Aorta (tissue), 5 donors: ENCODE data around the gene FTO. TPM values are rescaled to one million over a fixed set of nuclear protein-coding genes. Genes with fewer than 3 reads are reported as not detected.

Source experiments
- ATAC-seq: fragments of 200-7000 bp; cut with Tn5 transposase; one replicate; pipeline ENCODE4 v1.9.1; 2022; ENCODE audit warnings: moderate library complexity; ENCODE audit not compliant: low FRiP score
- DNase-seq, 2 donors: peaks; one replicate each; pipeline ENCODE4 v3.0.0-alpha.2; 2020
- H3K27ac ChIP-seq, 2 donors: one replicate each; pipeline ENCODE4 v1.5.1; 2013; ENCODE audit warnings: low read length in 2 of 2, mild to moderate bottlenecking in 2 of 2, moderate library complexity in 2 of 2, control low read depth in 1 of 2, inconsistent platforms in 1 of 2, low read depth in 1 of 2
- H3K27me3 ChIP-seq, 2 donors: one replicate each; pipeline ENCODE4 v1.6.1; 2013; ENCODE audit warnings: control low read depth in 1 of 2, low read length in 1 of 2, mild to moderate bottlenecking in 1 of 2, moderate library complexity in 1 of 2; ENCODE audit not compliant: insufficient read depth in 2 of 2, control insufficient read depth in 1 of 2
- H3K36me3 ChIP-seq, 2 donors: one replicate each; pipeline ENCODE4 v1.6.1; 2013; ENCODE audit warnings: control low read depth in 1 of 2, low read length in 1 of 2, mild to moderate bottlenecking in 1 of 2; ENCODE audit not compliant: insufficient read depth in 2 of 2, control insufficient read depth in 1 of 2
- H3K4me1 ChIP-seq, 2 donors: one replicate each; pipeline ENCODE4 v1.6.1; 2013; ENCODE audit warnings: low read length in 2 of 2, control low read depth in 1 of 2, mild to moderate bottlenecking in 1 of 2, moderate library complexity in 1 of 2; ENCODE audit not compliant: insufficient read depth in 2 of 2, control insufficient read depth in 1 of 2
- H3K4me3 ChIP-seq, 2 donors: one replicate each; pipeline ENCODE4 v1.5.1; 2013; ENCODE audit warnings: low read length in 2 of 2, control low read depth in 1 of 2, mild to moderate bottlenecking in 1 of 2
- H3K9me3 ChIP-seq: one replicate; pipeline ENCODE4 v1.6.1; 2013; ENCODE audit warnings: mild to moderate bottlenecking, low read length; ENCODE audit not compliant: control insufficient read depth
- WGBS, 2 donors: extraction: QIAGEN DNeasy Blood & Tissue Kit; methylation state at CpG; one replicate each; pipeline ENCODE4 v1.1.7; 2013; 5-methylcytosine and 5-hydroxymethylcytosine counted together
- intact Hi-C, 2 donors: fragments of 100-400 bp; cut with DNase I; formaldehyde crosslinking; loops; one replicate each; pipeline versions ENCODE4 v1.14.2 to v1.15.0; 2022
- polyA plus RNA-seq, 2 donors: library from polyadenylated mRNA; stranded (reverse); fragments of 200-250 nt; gene quantifications; one replicate each; pipeline ENCODE4 v1.2.3, GENCODE V29; 2013
- total RNA-seq, 2 donors: library from RNA; stranded (reverse); fragmentation: NEBNext Ultra II Directional; extraction: Animal tissue kit (Norgen Biotek cat#: 25700); gene quantifications; one replicate each; pipeline ENCODE4 v1.2.1, GENCODE V29; 2021
- donor health status: healthy with polysubstance abuse.
- donor health status: Bipolar disorder and iron deficiency.
- donor health status: DM: no; HTN: no; CAD: no.
- donor health status: DM: no; HTN: no; CAD: no.
- donor health status: DM: yes; HTN: yes; CAD: no.

The FTO gene
- total and polyA plus RNA-seq, 4 donors, result 17.9 to 97.7 (median 55.6) TPM

DNA sequence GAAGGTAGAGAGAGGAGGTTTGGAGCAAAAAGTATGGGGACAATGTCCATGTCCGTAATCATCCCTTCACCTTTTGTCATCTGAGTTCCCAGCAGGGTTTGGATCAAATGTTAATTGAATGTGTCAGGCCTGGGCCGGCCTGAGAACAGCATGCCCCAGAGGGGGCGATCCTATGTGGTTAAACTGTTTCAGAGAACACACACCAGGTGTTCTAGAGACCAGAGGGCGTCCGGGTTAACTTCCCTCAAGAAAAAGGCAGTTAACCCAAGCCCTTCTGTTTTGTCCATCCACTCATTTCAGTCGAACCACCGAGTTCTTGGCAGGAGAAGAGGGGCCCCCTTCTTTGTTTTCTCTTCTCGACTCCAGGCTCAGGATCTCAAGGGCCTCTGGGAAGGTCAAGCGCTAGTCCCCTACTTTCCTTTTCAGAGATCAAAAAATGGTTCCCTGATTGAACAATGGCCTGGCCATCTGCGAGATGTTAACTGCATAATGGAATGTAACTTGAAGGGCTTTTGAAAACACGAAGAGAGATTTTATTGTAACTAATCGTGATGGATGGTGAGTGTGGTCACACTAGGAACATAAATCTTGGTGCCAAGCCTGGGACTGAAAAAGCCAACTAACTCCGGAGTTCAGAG is 440.1 kb downstream of the FTO start:
- peaks cover 2% of the 10 kb centered on the region for H3K9me3 ChIP-seq
- DNase-seq (no peak), ATAC-seq (no peak)
- 37 to 45% methylated on average over 13 of the region's 13 CpGs for WGBS, 2 donors
- no peak overlapping the region for H3K4me3 ChIP-seq
- H3K4me1 ChIP-seq, result no peaks in the 10 kb centered on the region
- no peaks in the 10 kb centered on the region for H3K36me3 ChIP-seq
- intact Hi-C loops, result no loop called here
- no peak overlapping the region for H3K27ac ChIP-seq
- H3K27me3 ChIP-seq, result no peaks in the 10 kb centered on the region

- no peak overlapping the region for H3K4me3 ChIP-seq
- WGBS, 2 donors, result 50 to 57% methylated on average over 7 of the region's 7 CpGs
- intact Hi-C loops, result no loop called here
- H3K36me3 ChIP-seq, result no peaks in the 10 kb centered on the region
- no peak for DNase-seq
- H3K27ac ChIP-seq, result no peak overlapping the region
- H3K27me3 ChIP-seq, result no peaks in the 10 kb centered on the region
- ATAC-seq, result no peak
- peaks cover 3% of the 10 kb centered on the region for H3K9me3 ChIP-seq
- no peaks in the 10 kb centered on the region for H3K4me1 ChIP-seq
These were observed 440.6 kb downstream of the FTO start for GRCh38 chr16:54144572-54144947.

DNA sequence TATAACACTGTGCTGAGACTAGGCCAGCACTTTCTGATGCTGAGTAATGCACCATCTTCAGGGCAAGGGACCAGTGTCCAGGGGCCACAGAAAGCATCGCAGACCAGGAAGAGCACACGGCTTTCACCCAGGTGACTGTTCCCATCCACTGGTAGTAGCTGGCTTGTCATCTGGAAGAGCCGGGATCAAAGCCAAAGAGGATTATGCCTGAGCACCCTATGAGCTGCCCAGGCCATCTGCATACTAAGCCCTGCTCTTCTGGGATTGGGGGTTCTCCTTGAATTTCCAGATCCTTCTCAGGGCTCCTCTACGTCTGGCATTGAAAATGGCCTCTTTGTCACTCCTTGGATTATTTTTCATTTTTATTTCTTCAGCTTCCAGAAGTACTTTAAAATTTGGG is 441.9 kb downstream of the FTO start:
- no peaks in the 10 kb centered on the region for H3K27me3 ChIP-seq
- 89 to 94% methylated on average over 4 of the region's 4 CpGs for WGBS, 2 donors
- H3K4me1 ChIP-seq, result no peaks in the 10 kb centered on the region
- ATAC-seq, result no peak
- no peak overlapping the region for H3K4me3 ChIP-seq
- no peak overlapping the region for H3K27ac ChIP-seq
- intact Hi-C loops, result no loop called here
- H3K9me3 ChIP-seq, result peaks cover 3% of the 10 kb centered on the region
- no peaks in the 10 kb centered on the region for H3K36me3 ChIP-seq
- DNase-seq, result no peak

GRCh38 chr16:54148974-54149373 is 445.0 kb downstream of the FTO start:
- DNase-seq (no peak), ATAC-seq (no peak)
- intact Hi-C loops, result no loop called here
- H3K27me3 ChIP-seq, result no peaks in the 10 kb centered on the region
- H3K4me1 ChIP-seq, result no peaks in the 10 kb centered on the region
- H3K9me3 ChIP-seq, result peaks cover 3% of the 10 kb centered on the region
- no peaks in the 10 kb centered on the region for H3K36me3 ChIP-seq
- H3K27ac ChIP-seq, result no peak overlapping the region
- no peak overlapping the region for H3K4me3 ChIP-seq
- 93 to 94% methylated on average over 4 of the region's 4 CpGs for WGBS, 2 donors

DNA sequence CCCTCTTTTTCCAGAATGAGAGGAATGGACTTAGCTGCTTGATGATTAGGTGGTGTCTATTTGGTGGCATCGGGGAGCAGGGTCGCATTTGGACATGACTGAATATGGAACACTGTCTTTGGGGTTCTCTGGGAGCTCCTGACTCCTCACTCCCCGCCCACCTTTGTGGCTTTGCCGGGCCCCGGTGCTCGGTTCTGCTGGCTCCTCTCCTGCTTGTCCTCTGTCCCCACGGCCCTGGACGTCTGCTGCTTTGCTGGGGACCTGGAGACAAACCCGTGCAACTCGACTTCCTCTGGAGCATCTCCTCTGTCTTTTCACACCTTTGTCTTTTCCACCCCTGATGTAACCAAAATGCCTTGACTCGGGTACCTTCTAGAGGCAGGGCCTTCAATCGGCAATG is 446.9 kb downstream of the FTO start:
- intact Hi-C loops, result no loop called here
- WGBS, 2 donors, result 86 to 89% methylated on average over 12 of the region's 12 CpGs
- H3K36me3 ChIP-seq, result no peaks in the 10 kb centered on the region
- H3K4me1 ChIP-seq, result no peaks in the 10 kb centered on the region
- H3K9me3 ChIP-seq, result peaks cover 3% of the 10 kb centered on the region
- H3K27ac ChIP-seq, result no peak overlapping the region
- no peak overlapping the region for H3K4me3 ChIP-seq
- no peak for ATAC-seq
- no peaks in the 10 kb centered on the region for H3K27me3 ChIP-seq
- DNase-seq, result no peak

- Histone ChIP-seq H3K4me3 (no peak overlapping the region), H3K27me3 (no peaks in the 10 kb centered on the region), H3K36me3 (no peaks in the 10 kb centered on the region), H3K27ac (no peak overlapping the region), H3K9me3 (peaks cover 5% of the 10 kb centered on the region), H3K4me1 (no peaks in the 10 kb centered on the region)
- no peak for DNase-seq
- ATAC-seq, result no peak
- WGBS, 2 donors, result 82 to 83% methylated on average over 19 of the region's 19 CpGs
- intact Hi-C loops, result no loop called here
These were observed 448.6 kb downstream of the FTO start for GRCh38 chr16:54152362-54153239.

DNA sequence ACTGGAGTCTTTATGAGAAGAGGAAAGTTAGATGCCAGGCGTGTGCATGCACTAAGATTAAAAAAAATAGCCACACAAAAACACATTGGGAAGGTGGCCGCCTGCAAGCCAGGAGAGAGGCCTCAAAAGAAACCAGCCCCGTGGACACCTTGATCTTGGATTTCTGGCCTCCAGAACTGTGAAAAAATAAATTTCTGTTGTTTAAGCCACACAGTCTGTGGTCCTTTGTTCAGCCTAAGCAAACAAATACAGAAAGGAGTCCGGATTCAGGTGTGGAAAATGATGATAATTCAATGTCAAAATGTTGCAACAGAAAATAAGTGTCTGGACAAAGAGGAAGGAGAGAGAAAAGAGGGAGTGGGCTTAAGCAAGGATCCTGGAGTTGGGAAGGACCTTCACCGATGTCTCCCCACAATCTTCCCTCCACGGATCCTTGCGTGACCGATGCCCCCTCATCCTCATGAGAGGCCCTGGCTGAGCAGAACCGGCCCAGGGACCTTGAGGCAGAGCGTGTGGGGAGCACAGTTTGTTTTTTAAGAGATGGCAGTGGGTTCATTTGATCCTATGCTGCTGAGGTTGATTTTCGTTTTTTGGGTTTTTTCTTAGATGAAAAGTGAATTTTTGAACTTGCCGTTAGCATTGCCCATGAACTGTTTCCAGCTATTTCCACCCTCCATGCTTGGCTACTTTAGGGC is 449.4 kb downstream of the FTO start:
- intact Hi-C loops, result no loop called here
- peaks cover 5% of the 10 kb centered on the region for H3K9me3 ChIP-seq
- no peak overlapping the region for H3K27ac ChIP-seq
- no peak overlapping the region for H3K4me3 ChIP-seq
- no peaks in the 10 kb centered on the region for H3K4me1 ChIP-seq
- no peak for DNase-seq
- no peaks in the 10 kb centered on the region for H3K36me3 ChIP-seq
- H3K27me3 ChIP-seq, result no peaks in the 10 kb centered on the region
- ATAC-seq, result no peak
- 88 to 91% methylated on average over 12 of the region's 12 CpGs for WGBS, 2 donors

GRCh38 chr16:54156349-54156748 is 452.4 kb downstream of the FTO start:
- DNase-seq, result no peak
- Histone ChIP-seq H3K4me1 (no peaks in the 10 kb centered on the region), H3K9me3 (peaks cover 1% of the 10 kb centered on the region), H3K36me3 (no peaks in the 10 kb centered on the region), H3K4me3 (no peak overlapping the region), H3K27me3 (no peaks in the 10 kb centered on the region), H3K27ac (no peak overlapping the region)
- intact Hi-C loops, result no loop called here
- WGBS, 2 donors, result 97 to 100% methylated on average over 1 of the region's 1 CpG
- ATAC-seq, result no peak
